GM13976 (cell line): ENCODE measurements around the gene CPHXL.

Experiments
- DNase-seq: peaks from one replicate; pipeline ENCODE4 v3.0.0; 2012; ENCODE audit warnings: low spot score
- CTCF ChIP-seq: IDR thresholded peaks from 2 replicates; pipeline ENCODE4 v1.5.1; 2012; ENCODE audit warnings: borderline replicate concordance, mild to moderate bottlenecking; ENCODE audit not compliant: insufficient read depth; ENCODE audit errors: extremely low read depth, missing control alignments, control extremely low read depth
- in situ Hi-C: fragments of 300-500 bp; cut with MboI; formaldehyde crosslinking; loops from one replicate; pipeline ENCODE4 v1.12.0; 2022; ENCODE audit warnings: low sequenced_read_pairs, mixed read lengths, inconsistent platforms; ENCODE audit not compliant: unreplicated experiment

Gene CPHXL

DNA sequence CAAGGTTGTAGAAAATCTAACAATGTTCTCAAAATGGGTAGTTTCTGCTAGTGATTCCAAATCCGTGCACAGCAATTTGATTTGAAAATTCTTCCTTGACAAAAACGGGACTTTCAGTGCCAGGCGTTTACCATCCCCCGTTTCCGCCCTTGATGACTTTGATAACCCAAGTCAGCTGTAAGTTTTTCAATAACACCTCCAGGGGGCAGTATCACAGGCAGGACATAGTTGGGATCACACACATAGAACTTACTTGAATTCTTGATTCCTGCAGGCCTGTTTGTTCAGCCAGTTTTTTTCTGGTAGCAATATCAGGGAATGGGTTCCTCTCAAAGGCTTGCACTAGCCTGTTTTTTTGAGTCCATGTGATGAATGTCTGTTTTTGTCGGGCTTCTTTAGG is 30.6 kb downstream of the CPHXL start:
- TF ChIP-seq CTCF, result peak; percentile 23
- no peak for DNase-seq
- in situ Hi-C loops, result no loop called here

DNA sequence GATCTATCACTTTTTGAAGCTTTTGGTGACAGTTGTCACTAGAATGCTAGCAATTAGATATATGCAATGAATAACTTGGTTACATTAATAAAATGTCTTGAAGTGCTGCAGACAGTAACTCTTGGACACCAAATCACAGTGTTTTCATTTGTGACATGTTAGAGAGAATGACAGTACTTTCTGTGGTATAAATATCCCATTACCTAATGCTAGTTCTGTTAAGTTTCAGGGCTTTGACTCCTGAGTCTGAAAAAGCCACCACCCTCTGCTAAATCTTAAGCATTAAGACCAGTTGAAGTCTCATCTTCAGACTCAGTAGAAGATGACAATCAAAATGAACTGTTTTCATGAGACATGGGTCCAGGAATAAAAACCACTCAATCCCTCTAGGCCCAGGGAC is 38.9 kb downstream of the CPHXL start:
- peak; percentile 41 for DNase-seq
- no peak for TF ChIP-seq CTCF
- in situ Hi-C loops, result no loop called here

DNA sequence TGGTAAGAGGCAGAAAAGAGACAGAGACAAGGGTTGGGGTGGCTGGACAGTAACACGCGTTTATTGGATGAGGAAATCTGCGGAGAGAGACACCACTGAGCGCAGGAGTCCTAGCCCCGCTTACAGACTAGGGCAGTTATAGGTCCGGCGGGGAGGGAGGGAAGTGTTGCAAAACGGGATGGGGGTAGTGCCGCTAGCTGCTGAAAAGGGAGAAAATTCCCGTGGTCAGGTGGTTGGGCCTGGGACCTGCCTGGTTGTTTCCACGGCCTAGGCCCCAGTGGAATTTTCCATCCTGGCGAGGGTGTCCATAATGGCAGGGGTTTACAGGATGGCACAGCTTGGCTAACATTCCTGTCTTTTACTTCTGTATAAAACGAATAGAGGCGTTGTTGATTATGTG is 44.0 kb downstream of the CPHXL start:
- in situ Hi-C loops, result no loop called here
- DNase-seq, result no peak
- TF ChIP-seq CTCF, result no peak

- in situ Hi-C loops, result no loop called here
- no peak for DNase-seq
- no peak for TF ChIP-seq CTCF
Observed at GRCh38 chr16:75679366-75679765, 46.9 kb downstream of the CPHXL start.

DNA sequence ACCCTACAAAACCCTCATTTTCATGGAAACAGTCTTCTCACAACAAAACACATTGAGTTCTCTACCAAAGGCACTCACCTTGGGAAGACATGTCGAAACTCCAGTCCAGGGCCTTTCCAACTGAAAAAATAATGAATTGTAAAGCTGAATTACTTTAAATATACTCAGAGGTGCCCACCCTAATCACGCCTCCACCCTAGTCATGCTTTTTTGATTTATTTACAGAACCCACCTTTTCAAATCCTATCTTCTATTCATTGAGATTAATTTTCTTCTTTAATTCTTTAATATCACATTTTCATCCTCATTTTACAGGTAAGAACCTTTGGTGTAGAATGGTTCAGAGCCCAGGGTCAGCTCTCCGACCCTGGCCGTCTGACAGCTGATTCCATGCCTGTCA is 49.4 kb downstream of the CPHXL start, which contains the start of gene CPHXL2:
Gene CPHXL2 (minus strand): TSS at position 101 of the 400 bp plus-strand sequence. CDS start 10 bp downstream, at position 91.
- DNase-seq, result no peak
- in situ Hi-C loops, result no loop called here
- TF ChIP-seq CTCF, result no peak

DNA sequence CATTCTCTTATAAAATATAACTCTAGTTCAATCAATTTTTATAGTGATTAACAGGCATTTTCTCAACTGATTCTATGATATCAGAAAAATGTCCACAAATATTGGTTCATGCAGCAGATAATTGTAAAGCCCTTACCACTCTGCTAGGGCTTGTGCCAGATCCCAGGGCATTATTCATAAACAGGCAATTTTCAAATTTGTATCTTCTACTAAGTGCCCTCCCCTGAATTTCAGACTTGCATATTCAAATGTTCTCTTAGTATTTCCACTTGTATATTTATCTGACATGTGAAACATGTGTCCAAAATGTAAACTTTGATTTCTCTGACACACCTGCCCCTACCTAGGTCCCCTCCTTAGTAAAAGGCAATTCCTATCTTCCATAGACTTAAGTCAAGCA is 58.8 kb downstream of the CPHXL start:
- in situ Hi-C loops, result no loop called here
- no peak for TF ChIP-seq CTCF
- no peak for DNase-seq
